ENCODE measurements around the gene FAAP100.

The FAAP100 gene

DNA sequence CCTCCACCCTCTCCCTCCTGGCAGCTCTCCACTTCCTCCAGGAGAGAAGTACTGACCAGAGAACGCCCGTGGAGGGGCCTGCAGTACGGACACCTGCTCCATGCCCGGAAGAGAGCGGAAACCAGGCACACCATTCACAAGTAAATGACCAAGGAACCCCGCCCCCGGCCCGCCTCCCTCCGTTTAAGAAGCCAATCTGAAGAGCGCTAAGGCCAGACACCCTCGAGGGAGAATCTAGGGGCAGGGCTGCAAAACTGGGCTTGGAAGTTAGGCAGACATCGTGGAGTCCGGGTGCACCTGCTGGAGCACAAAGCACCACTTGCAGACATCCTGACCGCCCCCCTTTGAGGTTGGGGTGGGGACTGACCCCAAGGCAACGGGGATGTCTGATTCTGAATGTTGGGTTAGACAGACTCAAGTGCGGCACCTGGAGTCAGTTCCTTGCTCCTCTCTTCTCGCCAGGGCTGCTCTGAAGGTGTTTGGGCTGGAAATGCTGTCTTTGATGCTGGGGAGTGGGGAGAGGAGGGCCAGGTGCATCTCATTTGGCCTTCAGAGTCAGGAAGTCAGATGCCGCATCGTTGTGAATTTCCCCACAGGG is 964 bp upstream of the FAAP100 start:
- peak; percentile 70 to 78 for DNase-seq

DNA sequence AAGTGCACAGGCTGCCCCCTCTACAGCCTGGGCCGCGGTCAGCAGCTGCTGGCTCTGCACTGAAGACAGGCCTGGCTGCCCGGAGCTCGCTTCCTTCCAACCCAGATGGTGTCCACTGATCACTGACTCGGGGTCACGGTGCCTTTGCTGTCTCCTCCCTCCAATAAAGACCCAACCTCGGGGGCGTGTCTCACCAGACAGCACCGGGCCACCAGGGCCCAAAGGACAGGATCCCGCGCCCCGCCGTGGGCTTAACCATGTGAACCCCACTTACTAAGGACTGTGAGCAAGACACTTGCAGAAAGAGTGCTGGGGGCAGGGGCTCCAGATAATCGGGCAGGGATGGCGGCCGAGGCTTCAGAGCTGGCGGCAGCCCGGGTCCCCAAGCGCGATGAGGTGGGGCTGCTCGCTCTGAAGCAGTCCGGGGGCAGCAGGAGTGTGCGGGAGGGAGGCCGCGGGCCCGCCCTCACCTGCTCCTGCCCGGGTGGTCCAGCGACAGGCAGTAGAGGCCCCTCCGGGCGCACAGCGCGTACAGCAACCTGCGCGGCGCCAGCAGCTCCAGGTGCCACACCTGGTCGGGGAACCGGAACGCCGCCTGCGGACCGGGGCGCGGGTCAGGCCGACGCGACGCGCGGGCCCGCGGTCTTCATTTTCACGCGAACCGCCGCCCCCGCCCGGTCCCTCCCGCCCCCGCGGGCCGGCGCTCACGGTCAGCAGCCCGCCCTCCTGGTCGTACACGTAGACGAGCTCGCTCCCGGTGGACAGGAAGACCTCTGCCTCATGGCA is 502 bp downstream of the FAAP100 start:
- DNase-seq = no peak

GRCh38 chr17:81550830-81551457 is 1.2 kb downstream of the FAAP100 start:
- DNase-seq = no peak

- no peak for DNase-seq
Observed at GRCh38 chr17:81550285-81550684, 1.9 kb downstream of the FAAP100 start.

GRCh38 chr17:81549826-81550225 is 2.3 kb downstream of the FAAP100 start:
- no peak for DNase-seq

- DNase-seq = no peak
Observed at GRCh38 chr17:81549031-81549557, 3.1 kb downstream of the FAAP100 start.

GRCh38 chr17:81547614-81547982 is 4.6 kb downstream of the FAAP100 start:
- DNase-seq = no peak

GRCh38 chr17:81546906-81547613 is 5.1 kb downstream of the FAAP100 start:
- DNase-seq = no peak

- no peak for DNase-seq
Observed at GRCh38 chr17:81545160-81545949, 6.8 kb downstream of the FAAP100 start.

DNA sequence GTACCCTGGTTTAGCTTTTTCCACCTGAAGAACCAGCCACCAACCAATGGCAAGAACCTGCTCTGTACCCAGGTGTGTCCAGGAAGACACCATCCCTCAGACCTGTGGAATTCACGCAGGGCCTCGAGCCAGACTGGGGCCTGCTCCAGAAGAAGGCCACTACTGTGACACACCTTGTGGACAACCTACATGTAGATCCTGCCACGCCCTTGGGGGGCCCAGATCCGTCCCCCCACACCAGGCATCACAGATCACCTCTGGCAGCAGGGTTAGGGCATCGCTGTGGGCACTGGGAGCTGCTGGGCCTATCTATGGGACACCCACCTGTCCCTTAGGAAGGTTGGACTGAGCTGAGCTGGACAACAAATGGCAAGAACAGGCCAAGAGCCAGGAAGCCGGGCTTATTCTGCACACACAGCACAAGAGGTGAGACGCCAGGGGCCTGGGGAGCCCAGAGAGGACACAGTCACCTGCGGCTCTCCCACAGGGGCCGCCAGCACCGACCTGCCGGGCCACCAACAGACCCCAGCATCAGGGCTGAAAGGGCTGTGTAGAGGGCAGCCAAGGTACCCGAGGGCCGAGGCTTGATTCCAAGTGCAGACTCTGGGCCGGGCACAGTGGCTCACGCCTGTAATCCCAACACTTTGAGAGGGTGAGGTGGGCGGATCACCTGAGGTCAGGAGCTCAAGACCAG is 7.7 kb downstream of the FAAP100 start:
- no peak for DNase-seq

DNA sequence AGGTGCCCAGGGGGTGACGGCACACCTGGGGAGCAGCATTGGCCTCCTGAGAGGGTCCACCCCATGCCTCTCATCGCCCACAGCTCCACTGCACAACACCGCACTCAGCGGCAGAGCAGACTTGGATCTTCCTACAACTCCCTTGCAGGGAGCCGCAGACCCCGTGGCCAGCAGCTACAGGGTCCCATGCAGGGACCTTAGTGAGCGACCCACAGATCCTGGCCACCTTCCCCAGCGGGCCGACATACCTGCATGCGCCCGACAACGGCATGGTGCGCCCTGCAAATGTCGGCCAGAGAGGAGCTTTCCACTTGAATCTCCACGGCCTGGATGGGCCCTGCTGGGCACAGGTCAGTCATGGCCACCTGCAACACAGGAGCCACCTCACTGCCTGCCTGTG is 8.4 kb downstream of the FAAP100 start:
- no peak for DNase-seq

DNA sequence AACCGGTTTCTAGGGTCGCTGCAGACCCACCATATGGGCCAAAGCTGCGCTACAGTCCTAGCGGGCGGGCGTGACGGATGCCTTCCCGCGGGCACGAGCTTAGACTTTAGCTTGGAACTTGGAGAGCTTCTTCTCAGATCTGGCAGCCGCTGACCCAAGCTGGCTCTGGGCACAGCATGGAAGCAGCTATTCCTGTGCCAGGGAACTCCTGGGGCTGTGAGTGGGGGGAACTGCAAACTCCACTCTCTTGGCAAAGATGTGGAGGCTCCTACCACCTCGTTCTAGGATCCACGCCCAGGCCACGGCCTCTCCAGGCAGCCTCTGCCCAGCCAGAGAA is 8.8 kb downstream of the FAAP100 start:
- DNase-seq = no peak

DNA sequence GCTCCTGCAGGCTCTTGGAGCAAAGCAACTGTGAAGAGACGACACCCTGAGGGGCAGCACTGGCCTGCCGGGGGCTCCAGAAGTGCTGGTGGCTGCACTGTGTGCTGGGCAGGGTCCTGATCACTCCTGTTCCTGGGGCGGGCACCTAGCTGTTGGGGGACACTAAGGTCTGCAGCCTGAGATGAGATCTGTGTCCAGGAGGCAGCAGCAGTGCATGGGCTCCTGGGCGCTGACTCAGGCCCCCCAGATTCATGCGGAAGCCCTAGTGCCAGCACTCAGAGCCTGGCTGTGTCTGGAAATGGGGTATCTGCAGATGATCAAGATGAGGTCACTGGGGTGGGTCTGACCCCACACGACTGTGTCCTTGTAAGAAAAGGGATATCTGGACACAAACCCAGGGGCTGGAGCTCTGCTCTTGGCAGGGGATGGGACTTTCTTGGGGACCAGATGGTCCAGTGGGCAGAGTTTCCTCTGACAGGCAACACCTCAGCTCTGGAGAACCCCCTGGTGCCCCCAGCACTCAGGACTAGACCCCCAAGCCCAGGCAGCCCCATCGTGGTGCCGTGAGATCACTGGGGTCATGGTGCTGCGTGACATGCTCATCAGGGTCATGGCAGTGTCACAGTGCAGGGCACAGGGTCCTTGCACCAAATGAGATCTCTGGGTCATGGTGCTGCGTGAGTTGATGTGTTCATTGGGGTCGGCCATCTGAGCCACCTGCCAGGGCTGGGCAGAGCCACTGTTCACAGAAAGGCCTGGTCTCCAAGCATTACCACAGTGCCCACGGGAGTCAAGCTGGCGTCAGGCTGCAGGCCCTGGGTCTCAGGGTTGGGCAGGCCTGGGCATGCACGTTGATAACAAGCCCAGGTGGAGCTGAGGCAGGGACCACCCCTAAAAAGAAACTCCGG is 9.5 kb downstream of the FAAP100 start:
- no peak for DNase-seq

DNA sequence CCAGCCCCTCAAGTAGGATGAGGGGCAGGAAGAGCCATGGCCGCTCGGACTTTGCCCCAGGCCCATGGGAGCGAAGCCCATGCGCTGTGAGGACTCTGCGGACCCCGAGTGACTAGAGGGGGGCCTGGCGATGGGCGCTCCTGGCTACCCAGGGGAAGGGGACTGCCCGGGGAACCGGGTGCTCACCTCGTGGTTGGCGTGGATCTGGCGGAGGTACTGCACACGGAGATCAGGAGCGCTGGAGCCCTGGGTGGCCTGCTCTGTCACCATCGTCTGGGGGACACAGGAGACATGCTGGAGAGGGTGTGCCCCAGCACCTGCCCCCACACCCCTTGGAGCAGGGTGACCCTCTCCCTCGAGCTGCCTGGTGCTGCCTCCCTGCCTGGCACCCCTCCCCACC is 11.0 kb downstream of the FAAP100 start:
- DNase-seq = no peak

DNA sequence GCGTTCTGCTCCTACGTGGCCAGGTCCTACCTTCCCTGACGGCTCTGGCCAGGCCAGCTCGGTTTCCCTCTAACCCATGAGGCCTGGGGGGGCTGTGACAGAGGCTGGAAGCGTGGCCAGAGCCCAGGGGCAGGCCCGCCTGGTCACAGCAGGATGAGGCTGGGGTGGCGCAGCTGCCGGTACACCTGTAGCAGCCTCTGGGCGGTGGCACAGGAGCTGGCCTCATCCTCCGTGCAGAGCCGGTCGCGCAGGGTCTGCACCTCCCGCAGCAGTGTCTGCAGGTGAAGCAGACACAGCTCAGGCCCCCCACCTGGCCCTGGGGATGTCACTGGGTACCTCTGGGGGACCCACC is 11.5 kb downstream of the FAAP100 start:
- DNase-seq = no peak

DNA sequence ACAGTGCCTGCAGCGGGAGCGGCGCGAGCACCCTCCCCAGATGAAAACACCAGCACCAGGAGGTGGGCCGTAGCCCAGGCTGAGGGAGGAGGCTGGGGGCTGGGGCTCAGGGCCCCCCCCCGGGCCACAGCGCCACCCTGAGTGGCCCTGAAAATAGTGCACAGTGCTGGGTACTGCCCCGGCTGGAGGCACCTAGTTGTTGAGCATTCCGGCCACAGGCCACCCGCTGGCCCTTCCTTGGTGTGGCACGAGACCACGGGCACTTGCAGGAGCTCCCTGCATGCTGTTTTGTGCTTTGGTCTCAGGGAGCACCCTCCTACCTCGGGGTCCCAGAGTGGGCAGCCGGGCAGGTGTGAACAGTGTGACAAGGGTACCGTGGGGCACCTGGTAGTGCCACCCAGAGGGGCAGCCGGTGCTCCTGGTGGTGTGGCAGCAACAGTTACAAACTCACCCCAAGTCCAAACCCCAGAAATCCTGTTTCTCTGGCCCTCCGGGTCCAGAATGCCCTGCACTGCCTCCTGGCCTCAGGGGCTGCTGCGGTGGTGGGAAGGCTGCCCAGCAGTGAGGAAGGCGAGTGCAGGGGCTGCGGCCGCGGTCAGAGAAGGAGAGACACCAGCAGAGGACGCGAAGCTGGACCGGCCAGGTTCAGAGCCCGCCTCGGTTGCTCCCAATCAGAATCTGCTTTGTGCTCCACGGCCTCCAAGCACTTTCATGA is 12.0 kb downstream of the FAAP100 start:
- no peak for DNase-seq

GRCh38 chr17:81539571-81539900 is 12.6 kb downstream of the FAAP100 start:
- no peak for DNase-seq

DNA sequence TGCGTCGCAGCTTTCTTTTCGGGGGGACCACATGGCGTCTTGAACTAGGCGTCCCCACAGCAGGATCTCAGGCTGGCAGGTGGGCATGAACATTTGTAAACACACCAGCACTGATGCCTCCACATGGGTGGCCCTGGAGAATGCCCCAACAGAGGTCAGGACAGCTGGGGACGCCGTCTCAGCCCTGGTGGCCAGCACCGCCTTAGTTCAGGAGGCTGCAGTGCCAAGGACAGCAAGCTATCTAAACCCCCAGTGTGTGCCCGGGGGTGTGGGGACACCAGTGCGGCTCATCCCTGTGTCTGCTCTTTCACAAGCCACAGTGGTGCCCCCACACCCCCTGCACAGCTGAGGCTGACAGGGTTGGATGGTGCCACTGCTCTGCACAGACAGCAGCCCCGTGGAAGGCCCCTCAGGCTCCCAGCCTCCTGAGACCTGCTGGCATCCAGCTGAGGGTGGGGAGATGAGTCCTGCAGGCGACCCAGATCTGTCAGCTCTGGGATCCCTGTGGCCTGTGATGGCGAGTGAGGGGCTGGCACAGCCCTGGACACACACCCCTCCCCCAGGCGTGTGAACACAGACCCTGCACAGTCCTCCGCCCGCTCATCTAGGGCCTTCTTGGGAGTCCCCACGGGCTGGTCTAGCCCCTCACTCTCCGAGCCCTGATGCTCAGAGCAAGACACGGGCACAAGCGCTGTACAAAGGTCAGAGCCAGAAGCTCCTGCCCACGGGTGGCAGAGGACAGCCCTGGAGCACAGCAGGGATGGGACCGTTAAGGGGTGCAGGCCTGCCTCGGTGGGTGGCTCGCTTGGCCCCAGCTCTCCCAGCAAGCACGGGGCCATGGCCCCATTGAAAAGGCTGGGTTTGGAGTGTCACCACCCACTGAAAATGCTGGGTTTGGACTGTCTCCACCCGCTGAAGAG is 13.2 kb downstream of the FAAP100 start:
- DNase-seq = no peak

DNA sequence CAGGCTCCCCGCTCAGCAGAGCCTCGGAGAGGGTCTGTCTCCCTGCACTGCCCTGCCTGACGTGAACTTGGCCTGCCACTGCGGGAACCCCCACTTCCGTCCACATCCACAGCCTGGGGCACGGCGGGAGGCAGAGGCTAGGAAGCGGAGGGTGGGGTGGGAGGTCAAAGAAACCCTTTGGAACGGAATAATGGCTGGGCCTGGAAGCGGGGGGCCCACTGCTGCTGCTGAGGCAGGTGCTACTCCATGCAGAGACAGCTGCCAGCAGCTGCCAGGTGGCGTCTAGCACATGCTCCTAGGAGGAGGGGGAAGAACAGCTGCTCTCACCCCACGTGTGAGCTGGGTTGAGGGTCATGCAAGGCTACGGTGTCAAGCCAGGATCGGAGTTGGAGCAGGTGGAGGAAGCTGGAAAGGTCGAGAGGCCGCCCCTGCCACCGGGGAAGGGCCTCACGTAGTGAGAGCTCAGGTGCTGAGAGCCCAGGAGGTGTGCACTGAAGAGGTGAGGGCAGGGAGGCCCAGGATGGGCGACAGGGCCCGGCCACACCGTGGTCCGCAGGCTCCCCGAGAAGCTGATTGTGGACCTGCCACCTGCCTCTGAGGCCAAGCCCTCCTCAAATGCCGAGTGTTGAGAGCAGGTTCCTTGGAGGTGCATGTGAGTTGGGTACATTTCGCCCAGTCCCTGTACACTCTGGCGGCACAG is 14.1 kb downstream of the FAAP100 start:
- DNase-seq = peak; percentile 66 to 71

Measured in NCI-H187 (cell line).